GM19240 (cell line): ENCODE results near the gene MAMDC2.

Experiments
- DNase-seq: peaks from one replicate; pipeline ENCODE4 v3.0.0; 2011; ENCODE audit warnings: low spot score; ENCODE audit not compliant: insufficient read length

MAMDC2 gene

DNA sequence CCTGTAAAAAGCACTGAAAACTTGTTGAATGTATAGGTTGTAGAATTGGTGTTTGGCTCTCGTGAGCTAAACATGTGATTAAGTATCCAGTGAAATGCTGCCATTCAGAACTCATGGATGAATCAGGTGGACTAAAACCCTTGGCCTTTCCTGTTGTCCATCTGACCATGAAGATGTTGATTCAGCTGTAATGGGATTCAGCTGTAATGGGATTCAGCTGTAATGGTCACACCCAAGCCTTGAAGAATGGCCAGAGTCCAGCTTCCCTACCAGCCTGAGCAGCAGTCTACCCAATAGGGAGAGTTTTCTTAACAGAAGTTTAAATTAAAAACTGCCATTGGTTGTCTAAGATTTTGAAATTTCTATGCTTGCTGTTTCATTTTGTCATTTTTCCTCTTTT is 18.1 kb downstream of the MAMDC2 start:
- DNase-seq: no peak

DNA sequence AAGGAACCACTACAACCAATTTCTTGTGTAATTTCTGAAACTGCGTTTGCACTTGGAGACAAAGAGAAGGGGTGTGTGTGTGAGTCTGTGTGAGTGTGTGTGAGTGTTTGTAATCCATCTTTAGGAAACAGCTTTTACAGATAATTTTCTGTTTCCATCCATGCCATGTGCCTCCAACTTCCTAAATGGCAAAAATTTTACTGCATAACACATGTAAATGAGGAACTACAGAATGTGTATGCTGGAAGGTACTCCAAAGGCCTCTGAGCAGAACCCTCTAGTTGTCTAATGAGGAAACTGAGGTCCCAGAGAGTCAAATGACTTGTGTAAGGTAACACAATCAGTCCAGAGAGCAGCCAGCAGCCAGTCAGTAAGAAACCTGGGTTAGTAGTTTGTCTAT is 20.8 kb downstream of the MAMDC2 start:
- DNase-seq: no peak

DNA sequence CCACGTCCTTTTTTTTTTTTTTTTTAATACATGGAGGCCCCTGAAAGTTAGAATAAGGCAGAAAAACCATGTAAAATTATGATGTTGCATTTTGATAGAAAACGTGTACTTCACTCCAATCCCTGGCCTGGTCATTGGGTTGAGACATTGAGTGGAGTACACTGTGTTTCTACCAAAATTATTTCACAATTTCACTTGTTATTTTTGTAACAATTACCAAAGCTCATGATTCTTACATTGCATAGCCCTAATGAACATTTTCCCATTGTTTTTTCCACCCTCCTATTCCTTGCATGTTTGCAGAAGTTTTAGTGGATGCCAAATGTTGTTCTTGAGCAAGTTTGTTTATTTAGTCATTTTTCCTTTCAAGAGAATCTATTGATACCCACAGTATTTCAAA is 21.9 kb downstream of the MAMDC2 start:
- no peak for DNase-seq

DNA sequence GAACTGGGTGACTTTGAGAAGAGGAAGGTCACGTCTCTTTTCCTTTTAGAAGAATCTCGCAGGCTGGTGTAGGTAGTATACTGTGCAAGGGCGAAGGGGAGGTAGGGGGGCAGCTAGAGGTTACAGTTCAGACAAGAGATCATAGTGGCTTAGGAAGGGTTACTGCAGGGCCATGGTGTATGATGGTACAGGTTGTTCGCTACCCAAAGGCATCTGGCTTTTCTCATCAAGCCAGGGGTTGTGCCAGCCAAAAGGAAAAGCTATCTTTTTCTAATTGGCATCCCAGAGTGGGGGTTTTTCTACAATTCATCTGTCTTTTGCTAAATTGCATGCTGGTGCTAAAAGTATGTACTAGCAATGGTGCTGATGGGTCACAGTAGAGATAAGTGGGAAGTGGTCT is 22.8 kb downstream of the MAMDC2 start:
- no peak for DNase-seq

DNA sequence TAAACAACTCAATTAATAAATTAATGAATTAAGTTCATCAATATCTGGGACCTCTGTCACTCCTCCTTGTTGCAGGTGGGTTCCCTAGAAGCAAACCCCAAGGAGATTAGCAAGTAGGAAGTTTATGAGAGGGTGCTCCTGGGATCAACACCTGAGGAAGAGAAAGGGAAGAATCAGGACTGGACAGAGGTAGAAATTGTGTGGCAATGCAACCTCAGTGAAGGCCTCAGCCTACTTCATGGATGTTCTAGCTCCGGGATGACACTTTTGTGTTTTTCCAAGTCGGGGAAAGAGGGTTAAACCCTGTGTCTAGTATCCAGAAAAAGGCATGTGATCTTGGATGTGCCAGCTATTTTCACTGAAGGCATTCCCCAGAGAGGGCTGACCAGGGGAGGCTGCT is 23.2 kb downstream of the MAMDC2 start:
- DNase-seq: no peak

DNA sequence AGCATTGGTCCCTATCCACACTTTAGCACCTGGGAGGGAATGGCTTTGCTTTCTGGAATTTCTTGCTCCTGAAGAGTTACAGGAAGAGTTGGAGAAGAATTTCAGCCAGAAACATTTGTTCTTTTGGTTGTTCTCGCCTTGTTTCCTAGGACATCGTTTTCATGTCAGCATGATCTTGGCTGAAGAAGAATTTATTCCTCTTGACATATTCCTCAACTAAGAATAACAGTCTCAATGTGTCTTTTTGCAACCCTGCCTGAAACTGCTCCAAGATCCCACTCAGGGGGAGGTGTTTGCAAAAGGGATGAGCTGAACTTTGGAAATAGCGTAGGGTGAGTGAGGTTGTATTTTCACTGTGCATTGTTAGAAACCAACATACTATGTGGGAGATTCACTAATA is 26.1 kb downstream of the MAMDC2 start:
- no peak for DNase-seq

DNA sequence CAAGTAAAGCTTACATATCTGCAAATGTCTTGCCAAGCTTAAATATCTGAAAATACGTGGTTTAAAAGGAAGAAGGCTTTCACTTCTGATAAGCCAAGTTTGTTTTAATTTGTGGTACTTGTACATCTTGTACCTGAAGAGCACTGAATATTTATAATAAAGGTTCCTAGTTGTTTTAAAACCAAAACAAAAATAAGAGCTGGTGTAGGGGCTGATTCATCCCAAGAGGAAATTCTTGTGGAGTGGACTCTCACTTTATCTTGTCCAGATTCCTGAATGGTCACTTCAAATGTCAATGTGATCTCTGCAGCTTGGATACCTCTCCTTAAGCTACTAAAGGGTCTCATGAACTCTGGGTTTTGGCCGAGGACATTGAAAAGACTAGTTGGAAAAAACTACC is 29.5 kb downstream of the MAMDC2 start:
- no peak for DNase-seq

DNA sequence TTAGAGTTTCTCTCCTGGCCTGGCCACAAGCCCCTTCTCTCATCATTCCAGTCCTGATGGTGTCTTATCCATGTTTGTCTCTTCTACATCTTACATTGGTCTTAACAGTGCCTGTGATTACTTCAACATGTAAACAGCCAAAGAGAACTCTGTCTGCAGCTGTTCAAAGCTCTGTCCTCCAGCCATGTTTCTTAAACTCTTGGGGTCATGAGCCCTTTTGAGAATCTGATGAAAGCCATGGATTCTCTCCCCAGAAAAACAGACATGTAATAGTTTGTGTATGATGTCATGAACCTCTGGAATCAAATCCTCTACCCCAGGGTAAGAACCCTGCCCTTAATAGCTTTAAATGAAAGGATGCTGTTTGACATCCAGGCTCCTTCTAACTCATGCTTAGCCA is 30.1 kb downstream of the MAMDC2 start:
- DNase-seq: no peak

DNA sequence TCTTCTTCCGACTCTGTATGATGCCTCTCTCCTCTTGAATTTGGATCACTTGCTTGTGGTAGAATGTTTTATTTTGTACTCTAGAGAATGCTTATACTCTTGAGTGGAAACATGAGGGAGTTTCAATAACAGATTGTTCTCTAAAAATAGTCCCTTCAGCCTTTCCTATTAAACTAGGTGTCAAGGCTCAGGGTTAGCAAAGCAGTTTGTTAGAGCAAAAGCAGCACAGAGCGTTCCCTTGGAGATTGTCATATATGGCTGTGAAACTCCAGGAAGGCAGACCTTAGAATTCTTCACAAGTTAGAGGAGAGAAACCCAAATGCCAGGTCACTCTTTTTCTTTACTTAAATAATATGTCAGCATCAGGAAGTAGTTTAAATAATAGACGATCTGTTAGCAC is 33.0 kb downstream of the MAMDC2 start:
- no peak for DNase-seq

DNA sequence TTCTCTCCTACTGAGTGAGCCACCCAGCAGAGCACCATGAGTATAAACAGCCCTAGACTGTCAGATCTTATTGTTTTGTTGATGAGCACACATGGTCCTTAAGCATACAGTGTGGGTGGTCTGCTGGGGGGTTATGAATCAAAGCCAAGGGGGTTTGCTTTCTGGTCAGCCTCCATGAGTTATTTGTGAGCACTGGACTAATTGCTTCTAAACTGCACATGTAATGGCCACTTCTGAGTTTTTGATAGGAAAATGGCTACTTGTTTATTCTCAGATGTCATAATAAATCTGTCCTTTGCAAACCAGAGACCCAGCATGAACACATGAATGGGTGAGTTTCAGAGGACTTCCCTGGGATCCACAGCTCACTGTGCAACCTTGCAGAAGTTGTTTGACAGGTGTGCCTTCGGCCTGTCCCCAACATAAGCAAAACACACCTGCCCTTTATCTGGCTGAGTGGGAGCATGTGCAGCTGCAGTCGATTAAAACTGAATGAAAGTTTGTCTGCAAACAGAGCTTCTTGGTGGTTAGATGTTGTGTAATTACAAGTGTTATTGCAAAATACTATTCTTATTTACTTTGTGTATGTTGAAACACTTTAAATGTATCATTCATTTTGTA is 35.9 kb downstream of the MAMDC2 start:
- DNase-seq: no peak

DNA sequence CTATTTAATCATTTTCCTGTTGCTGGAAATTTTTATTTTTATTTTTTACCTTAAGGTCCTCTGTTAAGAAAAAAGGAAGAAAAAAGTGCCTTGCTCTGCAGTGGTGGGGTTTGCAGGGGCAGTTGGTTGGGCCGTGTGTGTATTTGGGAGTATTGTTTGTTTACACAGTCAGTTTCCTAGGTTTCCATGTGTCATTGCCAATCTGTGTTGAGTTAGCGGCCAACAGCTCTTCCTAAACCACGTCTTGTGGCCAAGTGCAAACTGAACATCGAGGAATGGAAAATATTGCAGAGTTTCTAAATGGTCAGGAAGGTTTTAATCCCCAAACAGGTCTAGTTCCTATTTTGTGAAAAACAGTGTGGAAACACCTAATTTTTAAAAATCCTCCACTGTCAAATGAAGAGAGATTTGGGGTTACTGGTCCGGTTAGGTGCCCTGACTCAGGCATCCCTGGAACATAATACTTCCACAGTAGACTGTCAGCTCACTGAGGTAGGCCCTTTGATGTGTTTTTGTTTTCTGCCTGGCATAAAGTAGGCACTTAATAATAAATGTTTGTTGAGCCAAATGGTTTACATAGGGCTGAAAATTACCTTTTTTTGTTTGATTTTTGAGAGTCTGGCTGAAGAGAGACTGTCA is 37.0 kb downstream of the MAMDC2 start:
- DNase-seq: no peak

DNA sequence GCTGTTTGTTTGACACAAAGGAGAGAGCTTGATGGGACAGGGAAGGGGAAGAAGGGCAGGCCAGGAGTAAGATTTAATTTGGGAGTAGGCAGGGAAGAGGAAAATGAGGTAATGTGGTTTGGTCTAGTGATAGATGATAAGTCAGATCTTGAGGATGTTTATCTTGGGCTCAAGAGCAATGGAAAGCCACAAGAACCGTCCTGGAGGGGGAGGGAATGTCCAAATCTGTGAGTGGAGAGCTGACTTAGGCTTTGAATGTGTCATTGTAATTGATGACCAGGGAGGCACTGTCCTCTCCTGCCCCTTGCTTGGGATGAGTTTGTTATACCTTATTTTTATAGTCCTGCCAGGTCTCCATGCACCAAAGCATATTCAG is 37.5 kb downstream of the MAMDC2 start:
- DNase-seq: no peak

DNA sequence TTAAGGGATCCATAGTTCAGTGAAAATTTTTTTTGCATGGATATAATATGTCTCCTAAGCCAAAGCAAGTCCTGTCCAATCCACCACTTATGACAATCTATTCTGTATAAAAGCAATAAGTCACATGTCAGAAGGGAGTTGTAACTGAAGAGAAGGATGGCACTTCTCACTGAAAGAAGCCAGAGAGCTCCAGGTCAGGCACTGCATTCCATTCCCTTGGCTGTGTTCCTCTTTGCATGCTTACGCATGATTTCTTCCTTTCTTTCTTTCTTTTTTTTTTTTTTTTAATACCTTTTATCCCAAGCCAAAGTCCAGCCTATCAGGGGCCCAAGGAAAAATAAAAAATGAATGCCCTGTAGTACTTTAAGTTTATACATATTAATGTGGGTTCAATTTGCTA is 39.8 kb downstream of the MAMDC2 start:
- no peak for DNase-seq

DNA sequence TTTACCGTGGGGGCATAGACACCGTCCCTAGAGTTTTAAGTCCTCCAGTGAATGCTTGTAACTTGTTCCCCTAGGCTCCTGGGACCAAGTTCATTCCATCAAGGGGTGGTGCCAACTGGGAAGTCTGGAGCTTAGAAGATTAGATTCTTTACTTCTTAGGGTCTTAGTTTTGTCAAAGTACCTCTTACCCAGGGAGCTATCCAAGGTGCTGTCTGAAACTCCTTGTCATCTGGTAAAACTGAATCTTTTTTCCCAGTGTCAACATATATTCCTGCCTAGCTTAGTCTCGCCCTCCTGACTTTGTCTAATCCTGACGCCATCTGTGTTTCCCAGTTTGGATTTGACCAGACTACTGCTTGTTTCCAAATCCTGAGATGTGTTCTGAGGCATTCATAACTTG is 41.6 kb downstream of the MAMDC2 start:
- DNase-seq: no peak

DNA sequence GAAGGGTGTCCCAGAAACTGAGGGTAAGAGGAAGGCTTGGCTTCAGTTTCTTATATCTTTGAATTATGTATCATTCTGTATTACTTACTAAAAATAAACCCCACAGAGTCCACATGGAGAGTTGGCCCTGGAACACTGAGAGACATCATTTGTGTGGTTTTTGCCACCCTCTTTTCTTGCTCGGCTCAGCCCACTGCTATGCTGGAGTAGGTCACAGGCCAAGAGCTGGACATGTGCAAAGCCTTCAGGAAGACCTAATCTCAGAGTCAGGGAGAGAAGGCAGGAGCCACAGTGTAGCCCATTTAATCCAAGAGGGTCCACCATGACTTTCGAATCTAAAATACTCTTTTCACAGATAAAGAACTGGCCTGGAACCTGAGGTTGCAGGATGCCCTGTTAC is 47.5 kb downstream of the MAMDC2 start:
- no peak for DNase-seq

DNA sequence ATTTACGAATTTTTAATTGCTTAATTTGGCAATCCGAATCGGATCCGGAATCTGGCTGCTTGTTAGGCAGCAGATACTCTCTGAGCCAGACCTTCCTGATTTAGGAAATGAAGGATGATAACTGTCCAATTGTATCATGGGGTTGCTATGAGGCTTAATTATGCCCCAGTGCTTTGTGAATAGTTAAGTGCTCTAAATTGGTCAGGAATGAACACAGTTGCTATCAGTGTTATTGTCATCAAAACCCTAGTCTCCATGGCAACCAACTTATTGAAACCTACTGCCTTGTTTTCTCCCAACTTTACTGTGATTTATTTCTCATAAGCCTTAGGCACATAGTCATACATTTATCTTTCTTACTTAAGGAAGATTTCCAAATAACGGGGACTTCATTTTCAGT is 47.9 kb downstream of the MAMDC2 start:
- DNase-seq: no peak

DNA sequence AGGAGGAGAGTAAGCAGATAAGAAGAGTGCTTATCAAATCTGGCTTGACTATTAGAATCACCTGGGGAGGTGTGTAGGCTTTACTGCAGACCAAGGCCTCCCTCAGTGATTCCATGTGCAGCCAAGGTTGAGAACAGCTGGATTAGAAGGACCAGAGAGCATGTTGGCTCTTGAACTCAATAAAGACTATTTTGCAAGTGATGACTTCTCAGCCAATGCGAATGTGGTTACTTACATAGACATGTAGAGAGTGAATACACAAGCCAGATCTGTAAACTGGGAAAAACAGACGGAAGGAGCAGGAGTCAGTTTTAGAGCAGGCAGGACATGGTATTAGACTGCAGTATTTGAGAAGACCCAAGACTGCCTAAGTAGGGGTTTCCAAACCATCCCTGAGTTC is 48.5 kb downstream of the MAMDC2 start:
- no peak for DNase-seq

DNA sequence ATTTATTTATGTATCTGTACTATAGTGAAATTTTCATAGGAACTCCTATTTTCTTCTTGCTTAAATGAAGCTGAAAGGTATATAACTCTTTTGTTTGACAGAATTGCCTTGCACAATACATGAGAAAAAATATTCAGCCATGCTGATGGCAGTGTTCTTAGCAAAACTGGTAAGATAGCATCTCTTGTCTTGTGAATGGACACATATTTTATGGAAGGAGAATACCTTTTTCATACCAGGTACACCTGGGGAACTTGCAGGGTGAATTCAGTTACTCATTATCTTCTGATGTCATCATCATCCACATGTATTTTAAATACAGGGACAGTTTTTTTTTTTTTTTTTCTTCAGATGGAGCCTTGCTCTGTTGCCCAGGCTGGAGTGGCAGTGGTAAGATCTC is 49.4 kb downstream of the MAMDC2 start:
- DNase-seq: no peak

DNA sequence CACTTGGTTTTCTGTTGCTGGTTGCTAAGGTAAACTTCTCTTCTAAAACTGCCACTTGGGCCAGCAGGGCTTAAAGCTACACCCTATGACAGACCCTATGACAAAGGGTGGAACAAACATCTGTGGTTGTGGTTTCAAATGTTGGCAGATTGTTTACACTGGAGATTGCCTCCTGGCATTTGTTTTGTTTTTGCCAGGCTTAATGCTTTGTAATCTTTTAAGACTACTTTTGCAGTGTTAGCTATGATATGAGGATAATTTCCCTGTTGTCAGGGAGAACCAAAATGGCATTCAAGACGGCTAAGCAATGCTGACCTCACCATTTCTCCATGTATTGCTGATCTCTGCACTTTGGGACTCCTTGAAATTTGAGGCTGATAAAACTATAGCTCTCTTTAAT is 50.3 kb downstream of the MAMDC2 start:
- DNase-seq: no peak

DNA sequence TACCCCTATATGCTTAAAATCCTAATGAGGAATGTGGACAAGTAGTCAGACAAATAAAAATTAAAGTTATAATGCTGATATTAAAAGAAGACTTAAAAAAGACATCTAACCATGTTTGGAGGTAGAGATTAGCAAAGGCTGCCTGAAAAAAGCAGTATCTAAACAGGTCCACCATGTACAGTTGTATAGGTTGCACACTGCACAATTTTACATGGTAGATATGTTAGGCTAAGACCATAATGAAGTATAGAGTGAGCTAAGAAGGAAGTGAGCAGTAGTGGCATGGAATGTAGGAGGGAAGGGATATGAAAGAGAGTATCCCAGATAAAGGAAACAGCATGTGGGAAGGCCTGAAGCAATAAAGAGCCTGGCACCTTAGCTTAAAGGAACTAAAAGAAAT is 51.1 kb downstream of the MAMDC2 start:
- no peak for DNase-seq

DNA sequence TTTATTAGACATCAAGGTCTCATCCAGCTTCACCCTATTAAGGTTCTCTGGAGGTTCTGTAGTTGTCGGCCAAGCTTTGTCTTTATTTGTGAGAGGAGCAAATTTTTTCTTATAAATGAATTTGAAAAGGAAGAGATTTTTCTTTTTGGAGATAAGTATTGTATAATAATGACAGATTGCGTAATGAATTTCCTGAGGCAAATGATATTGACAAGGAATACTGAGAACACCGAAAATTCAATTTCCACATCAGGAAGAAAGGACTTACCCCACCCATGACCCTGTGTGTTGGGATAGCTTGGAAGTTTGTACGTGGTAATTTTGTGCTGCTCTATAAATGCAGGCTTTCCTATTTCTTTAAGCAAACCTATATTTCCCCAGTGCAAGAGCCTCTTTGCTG is 53.5 kb downstream of the MAMDC2 start:
- no peak for DNase-seq

DNA sequence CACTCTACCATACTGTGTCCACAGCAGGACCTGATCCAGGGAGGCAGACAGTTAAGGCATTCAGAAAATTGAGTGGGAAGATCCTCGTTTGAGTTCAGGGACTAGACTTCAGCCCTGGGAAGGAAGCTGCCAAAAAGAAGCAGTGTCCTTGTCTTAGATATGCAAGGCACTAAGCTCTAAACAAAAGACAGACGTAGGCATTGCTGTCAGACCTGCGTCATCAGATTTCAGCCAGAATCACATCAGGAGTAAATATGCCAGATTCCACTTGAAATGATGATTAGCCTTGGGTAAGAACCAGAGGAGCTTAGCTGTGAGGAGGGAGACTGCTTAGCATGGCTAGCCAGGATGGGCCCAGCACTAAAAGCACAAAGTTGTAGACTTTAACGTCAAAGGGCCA is 56.7 kb downstream of the MAMDC2 start:
- no peak for DNase-seq

DNA sequence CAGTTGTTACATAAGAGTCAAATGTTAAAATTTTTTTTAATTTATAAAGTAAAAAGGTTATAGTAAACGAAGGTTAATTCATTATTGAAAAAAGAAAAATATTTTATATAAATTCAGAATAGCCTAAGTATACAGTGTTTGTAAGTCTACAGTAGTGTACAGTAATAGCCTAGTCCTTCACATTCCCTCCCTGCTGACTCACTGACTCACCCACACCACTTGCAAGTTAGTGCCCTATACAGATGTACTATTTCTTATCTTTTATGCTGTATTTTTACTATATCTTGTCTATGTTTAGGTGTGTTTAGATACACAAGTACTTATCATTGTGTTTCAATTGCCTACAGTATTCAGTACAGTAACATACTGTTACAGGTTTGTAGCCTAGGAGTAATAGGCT is 57.6 kb downstream of the MAMDC2 start:
- no peak for DNase-seq

DNA sequence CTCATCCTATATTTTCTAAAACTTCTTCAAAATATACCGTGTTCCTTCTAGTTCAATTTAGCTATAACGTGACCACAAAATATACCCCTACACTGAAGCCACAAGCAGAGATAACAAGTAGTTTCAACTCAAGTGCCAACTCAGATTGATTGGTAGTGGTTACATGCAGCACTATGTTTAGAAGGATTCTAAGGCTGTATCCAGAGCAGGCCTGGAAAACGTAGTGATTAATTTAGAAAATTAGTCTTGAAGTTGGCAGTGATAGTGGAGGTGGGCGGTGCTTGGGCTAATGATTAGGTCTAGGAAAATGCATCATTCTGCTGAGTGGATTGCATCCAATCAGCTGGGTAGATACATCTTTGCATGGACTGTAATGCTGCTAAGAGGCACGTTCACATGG is 61.5 kb downstream of the MAMDC2 start:
- DNase-seq: no peak
